HG02840 (cell line): ENCODE measurements around the gene APOO.
"Not testable (repeated sequence)": the region's sequence is repeated elsewhere in the genome, so short reads cannot be mapped to it uniquely, and the experiment has no call there.

Experiments used
- ATAC-seq: cut with Tn5 transposase; IDR thresholded peaks from one replicate; pipeline ENCODE4 v1.9.1; 2021; ENCODE audit warnings: mild to moderate bottlenecking, moderate library complexity, moderate number of reproducible peaks; ENCODE audit not compliant: unreplicated experiment, low FRiP score

APOO gene

DNA sequence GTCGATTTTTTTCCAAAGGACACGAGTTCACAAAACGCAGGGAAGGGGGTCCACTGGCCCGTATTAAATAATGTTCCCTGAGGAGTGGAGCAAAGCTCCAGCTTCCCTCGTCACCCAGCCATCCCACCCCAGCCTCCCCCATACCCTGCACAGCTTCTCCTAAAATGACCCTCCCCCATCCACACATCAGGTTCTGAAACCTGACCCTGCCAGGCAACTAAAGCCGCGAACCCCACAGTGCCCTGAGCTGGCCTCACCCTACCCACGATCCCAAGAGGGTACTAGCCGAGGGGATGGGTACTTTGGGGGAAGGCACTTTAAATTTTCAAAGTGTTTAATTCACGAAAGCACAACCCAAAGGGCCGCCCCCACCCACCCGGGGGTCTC, 634 bp downstream of the APOO start:
- ATAC-seq = peak; percentile 3

- ATAC-seq = no peak
These were observed 3.6 kb downstream of the APOO start for GRCh38 chrX:23904096-23904495.

DNA sequence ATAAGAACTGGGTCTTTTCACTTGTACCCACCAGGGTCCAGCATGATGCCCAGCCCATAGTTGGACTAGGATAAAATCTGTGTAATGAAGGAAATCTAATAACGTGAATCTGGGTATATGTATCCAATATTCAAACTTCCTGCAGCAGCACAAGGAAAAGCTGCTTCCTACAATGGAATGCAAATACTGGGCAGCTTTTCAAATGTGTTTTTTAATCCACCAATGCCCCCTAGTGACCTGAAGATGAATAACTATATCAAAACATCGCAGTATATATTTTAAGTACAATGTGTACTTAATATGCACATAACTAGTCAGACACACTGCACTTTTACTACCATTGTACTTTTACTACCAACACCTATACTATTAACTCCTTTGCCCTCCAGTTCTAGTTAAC, 5.3 kb downstream of the APOO start:
- ATAC-seq = no peak

GRCh38 chrX:23901805-23902204, 5.9 kb downstream of the APOO start:
- ATAC-seq = peak; percentile 49

- no peak for ATAC-seq
These were observed 6.7 kb downstream of the APOO start for GRCh38 chrX:23901060-23901459.

DNA sequence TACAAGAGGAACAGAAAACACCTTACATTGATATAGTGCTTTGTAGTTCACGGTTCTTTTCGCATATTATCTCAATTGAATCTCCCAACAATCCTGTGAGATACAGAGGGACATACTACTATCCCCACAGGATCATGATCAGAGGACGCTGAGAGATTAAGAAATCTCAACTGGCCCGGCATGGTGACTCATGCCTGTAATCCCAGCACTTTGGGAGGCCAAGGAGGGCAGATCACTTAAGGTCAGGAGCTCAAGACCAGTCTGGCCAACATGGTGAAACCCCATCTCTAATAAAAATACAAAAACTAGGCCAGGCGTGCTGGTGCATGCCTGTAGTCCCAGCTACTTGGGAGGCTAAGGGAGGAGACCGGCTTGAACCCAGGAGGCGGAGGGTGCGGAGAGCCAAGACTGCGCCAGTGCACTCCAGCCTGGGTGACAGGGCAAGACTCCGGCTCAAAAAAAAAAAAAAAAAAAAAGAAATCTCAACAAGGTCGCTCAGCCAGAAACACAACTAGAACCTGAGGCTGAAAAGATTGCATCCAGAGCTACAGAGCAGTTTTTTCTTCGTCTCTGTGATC, 7.4 kb downstream of the APOO start:
- no peak for ATAC-seq

GRCh38 chrX:23898412-23898959, 9.3 kb downstream of the APOO start:
- ATAC-seq = no peak

- ATAC-seq = no peak
These were observed 10.8 kb downstream of the APOO start for GRCh38 chrX:23896981-23897380.

DNA sequence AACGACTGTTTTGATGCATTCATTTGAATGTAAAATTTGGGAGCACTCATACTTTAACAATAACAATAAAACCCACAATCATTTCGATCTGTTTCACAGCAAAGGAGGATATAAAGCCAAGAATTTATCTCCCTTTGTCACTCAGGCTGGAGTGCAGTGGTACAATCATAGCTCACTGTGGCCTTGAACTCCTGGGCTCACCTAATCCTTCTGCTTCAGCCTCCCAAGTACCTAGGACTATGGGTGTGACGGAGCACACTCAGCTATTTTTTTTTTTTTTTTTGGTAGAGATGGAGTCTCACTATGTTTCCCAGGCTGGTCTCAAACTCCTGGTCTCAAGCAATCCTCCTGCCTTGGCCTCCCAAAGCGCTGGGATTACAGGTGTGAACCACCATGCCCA, 11.2 kb downstream of the APOO start:
- not testable (repeated sequence) for ATAC-seq

- not testable (repeated sequence) for ATAC-seq
These were observed 12.7 kb downstream of the APOO start for GRCh38 chrX:23894993-23895392.

DNA sequence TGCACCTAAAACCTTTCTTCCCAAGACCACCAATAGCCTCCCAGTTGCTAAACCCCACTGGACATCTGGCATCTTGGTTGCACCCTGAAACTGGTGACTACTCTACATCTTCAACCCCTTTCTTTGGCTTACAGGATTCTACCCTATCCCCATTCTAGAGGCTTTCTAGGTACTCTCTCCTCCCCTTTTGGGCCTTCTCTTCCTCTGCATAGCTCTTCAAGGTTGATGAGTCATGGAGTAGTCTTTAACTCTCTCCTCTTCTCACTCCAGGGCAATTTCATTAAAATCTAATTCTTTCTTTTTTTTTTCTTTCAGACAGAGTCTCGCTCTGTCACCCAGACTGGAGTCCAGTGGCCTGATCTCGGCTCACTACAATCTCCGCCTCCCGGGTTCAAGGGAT, 16.8 kb downstream of the APOO start:
- ATAC-seq = no peak

GRCh38 chrX:23888887-23889501, 18.7 kb downstream of the APOO start:
- ATAC-seq = no peak

GRCh38 chrX:23887918-23888317, 19.8 kb downstream of the APOO start:
- no peak for ATAC-seq

DNA sequence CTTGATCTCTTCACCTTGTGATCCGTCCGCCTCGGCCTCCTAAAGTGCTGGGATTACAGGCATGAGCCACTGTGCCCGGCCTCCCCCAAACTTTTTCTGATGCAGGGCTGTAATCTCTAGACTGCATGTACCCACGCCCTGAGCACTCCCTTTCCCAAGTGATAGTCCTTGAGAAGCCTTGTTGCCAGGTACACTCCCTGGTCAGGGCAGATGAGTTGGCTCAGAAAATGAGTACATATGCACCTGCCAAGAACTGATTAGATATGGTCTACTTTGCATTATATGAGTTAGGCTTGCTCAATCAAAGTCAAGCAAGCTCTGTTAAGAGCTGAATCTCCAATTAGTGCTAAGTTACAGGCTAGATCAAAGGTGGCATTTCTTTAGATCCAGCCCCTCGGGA, 20.3 kb downstream of the APOO start:
- no peak for ATAC-seq

DNA sequence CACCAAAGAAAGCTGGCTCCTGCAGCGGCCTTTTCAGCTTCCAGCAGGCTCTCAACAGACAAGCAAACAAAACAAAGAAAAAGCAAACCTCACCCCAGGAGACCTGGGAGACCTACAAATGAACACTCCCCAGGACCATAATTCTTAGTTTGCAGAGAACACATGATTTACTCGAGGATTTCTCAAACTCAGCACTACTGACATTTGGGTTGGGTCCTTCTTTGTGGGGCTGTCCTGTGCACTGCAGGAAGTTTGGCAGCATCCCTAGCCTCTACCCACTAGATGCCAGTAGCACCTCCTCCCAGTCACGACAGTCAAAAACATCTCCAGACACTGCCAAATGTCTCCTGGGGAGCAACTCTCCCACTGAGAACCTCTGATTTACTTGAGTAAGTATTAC, 21.9 kb downstream of the APOO start:
- no peak for ATAC-seq

DNA sequence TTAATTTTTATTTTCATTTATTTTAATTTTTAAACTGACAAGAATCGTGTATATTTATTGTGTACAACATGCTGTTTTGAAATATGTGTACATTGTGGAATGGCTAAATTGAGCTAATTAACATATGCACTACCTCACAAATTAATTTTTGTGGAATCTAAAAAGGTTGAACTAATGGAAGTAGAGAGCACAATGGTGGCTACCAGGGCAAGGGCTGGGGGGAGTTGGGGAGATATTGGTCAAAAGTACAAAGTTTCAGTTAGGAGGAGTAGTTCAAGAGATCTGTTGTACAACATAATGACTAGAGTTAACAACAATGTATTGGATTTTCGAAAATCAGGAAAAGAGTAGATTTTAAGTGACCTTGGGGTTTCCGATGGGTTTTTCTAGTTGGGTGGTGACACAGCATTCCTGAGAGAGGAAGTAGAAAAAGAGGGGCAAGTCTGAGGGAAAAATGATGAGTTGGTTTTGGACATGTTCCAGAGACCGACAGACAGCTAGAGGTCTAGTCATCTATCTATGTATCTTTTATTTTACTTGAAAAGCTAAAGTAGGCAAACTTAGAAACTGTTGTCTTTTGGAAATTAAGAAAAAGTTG, 23.2 kb downstream of the APOO start:
- ATAC-seq = no peak

GRCh38 chrX:23883737-23884354, 23.9 kb downstream of the APOO start:
- no peak for ATAC-seq

- ATAC-seq = no peak
These were observed 28.2 kb downstream of the APOO start for GRCh38 chrX:23879380-23880090.

GRCh38 chrX:23871905-23872546, 35.7 kb downstream of the APOO start:
- no peak for ATAC-seq

DNA sequence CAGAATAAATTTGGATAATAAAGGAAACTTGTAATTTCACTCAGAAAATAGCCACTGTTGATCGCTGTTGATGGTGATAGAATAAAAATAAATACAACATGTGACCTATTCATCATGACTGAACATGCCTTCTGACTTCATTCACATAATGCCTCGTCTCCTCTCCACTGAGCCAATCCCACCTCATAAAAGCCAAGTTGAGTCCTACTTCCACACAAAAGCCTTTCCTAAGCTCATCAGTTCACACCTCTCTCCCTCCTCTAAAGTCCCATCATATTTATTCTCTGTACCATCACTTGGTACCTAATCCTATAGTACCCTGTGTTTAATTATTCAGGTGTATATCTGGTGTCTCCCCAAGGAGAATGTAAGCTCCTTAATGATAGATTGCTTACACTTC, 37.7 kb downstream of the APOO start:
- ATAC-seq = no peak
